GM10266 (cell line): ENCODE results near the gene DPP6.

Experiments used
- DNase-seq: peaks from one replicate; pipeline ENCODE4 v3.0.0; 2012; ENCODE audit errors: extremely low spot score
- TF ChIP-seq, protein P1 (sequence below): IDR thresholded peaks from 2 replicates; pipeline ENCODE4 v1.5.1; 2012; ENCODE audit warnings: mild to moderate bottlenecking, low read depth; ENCODE audit not compliant: control insufficient read depth, insufficient read depth; ENCODE audit errors: missing control alignments

The DPP6 gene

DNA sequence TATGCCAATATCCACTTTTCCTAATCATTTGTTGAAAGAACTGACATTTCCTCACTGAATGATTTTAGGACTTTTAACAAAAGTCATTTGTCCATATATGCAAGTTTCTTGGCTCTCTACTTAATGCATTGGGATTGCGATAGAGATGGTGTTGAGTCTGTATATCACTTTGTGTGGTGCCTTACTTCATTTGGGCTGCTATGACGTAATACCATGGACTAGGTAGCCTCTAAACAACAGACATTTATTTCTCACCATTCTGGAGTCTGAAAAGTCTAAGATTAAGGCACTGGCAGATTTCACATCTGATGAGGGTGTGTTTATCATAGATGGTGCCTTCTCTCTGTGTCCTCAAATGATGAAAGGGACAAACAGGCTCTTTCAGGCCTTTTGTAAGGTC is 342.6 kb downstream of the DPP6 start:
- no peak for DNase-seq
- TF ChIP-seq, protein P1, sequence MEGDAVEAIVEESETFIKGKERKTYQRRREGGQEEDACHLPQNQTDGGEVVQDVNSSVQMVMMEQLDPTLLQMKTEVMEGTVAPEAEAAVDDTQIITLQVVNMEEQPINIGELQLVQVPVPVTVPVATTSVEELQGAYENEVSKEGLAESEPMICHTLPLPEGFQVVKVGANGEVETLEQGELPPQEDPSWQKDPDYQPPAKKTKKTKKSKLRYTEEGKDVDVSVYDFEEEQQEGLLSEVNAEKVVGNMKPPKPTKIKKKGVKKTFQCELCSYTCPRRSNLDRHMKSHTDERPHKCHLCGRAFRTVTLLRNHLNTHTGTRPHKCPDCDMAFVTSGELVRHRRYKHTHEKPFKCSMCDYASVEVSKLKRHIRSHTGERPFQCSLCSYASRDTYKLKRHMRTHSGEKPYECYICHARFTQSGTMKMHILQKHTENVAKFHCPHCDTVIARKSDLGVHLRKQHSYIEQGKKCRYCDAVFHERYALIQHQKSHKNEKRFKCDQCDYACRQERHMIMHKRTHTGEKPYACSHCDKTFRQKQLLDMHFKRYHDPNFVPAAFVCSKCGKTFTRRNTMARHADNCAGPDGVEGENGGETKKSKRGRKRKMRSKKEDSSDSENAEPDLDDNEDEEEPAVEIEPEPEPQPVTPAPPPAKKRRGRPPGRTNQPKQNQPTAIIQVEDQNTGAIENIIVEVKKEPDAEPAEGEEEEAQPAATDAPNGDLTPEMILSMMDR = no peak

DNA sequence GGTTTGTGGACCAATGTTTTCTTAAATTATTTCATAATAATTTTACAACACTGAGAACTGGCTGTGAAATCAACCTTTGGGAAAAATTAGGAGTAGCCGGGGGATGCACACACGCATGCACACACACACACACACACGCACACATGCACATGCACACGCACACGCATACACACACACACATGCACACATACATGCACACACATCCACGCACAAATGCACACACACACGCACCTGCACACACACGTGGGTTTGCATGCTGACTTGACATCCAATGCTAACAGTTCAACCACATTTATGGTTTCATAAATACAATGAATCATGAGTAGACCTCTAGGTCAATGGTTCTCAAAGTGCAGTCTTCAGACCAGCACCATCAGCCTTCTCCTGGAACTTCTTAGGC is 354.1 kb downstream of the DPP6 start:
- no peak for DNase-seq
- TF ChIP-seq, protein P1 = no peak

DNA sequence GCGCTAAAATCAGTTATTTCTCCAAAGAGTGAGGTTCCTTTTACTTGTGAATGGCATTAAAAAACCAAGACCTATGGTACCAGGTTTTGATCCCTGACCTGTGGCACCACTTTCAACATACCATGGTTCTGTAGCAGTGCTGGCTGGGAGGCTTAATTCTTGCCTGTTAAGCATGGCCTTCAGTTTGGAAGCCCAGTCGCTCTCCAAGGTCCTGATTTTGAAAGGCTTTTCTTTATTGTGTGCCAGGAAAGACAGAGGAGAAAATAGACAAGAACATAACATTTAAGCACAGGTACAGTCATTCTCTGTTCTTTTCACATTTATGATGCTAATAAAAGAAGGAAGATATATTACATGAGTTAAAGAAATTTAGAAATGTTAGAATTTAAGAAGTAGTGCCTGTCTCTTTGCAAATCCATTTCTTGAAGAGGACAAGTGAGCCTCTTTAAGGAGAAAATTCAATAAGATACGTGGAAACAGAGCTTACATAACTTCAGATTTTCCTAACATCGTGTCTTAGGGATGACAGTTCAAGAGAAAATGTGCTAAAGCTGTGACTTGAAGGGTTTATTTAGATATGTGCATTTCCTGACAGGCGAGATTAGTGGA is 357.6 kb downstream of the DPP6 start:
- no peak for DNase-seq
- TF ChIP-seq, protein P1 = no peak

DNA sequence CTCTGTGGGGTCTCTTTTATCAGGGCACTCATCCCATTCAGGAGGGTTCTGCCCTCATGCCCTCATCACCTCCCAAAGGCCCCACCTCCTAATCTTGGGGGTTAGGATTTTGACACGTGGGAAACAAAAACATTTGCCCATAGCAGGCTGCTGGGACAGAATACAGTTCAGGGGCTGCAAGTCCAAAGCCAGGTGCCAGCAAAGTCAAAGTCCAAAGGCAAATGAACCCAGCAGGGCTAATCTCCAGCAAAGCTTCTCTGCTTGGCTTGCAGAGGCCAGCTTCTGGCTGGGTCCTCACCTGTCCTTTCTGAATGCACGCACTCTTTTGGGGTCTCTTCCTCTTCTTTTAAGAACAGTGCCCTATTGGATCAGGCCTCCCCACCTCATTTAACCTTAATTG is 359.9 kb downstream of the DPP6 start:
- no peak for DNase-seq
- TF ChIP-seq, protein P1 = no peak

DNA sequence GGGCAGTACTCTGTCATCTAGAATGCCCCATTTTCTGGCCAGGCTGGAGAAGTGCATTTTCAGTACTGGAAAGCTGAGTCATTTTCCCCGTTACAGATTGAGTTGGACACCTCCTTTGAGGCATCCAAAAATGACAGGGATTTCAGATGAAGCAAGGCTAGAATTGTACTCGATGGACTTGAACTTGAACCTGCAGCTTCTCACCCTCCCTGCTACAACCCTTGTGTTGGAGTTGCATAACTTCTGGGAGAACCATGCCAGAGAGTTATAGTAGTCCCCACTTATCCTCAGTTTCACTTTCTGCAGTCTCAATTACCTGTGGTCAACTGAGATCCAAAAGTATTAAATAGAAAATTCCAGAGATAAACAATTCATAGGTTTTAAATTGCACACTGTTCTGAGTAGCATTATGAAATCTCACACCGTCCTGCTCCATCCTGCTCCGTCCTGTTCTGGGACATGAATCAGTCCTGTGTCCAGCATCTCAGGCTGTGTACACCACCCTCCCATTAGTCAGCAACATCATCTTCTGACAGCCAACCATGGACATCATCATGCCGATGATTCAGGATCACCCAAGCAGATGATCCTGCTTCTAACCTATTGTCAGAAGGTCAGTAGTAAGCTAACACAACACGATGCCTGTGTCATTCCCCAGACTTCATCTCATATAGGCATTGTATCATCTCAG is 363.7 kb downstream of the DPP6 start:
- DNase-seq = no peak
- TF ChIP-seq, protein P1 = no peak

DNA sequence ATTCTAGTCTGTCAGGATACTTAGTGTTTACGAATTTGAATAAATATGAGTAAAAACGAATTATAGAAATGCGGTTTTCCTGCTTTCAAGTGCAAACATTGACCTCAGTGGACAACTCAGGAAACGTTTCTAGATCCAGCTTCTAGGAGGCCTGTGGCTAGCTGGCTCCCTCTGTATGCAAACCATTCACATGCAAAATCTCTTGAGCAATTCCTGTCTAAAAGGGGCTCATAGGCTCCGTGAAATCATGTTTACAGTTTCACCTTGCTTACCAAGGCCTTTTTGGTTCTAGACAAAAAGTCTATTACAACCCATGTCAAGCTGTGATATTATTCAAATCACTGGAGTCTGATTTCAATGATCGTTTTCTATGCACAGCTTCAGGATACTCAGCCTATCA is 364.5 kb downstream of the DPP6 start:
- no peak for DNase-seq
- TF ChIP-seq, protein P1 = no peak

DNA sequence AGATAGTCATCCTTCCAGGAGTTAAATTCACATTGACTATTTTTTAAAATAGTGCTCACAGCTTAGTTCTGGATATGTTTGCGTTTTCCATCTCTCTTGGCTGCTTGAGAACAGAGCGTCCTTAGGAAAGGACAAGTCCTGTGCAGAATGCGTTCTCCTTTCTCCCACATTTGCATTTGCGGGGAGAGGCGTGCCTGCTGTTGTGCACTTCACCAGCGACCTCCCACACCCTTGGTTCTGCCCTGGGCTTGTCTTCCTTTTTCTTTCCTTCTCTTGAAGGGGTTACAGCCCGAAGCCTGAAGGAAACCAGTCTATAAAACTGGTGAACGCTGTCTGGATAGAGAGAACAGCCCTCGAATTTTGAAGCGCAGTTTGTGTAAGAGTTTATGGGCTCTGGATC is 367.1 kb downstream of the DPP6 start:
- TF ChIP-seq, protein P1 = no peak
- no peak for DNase-seq
